Stimulated activated naive CD8-positive, alpha-beta T cell treated with anti-CD3 and anti-CD28 coated beads, Interleukin-15, Interleukin-2, amounts not matched to agents 100 U/mL and 50 U/mL, for 24 hours (primary cell): ENCODE results near the gene ERH.
A peak's percentile ranks its signal among the peaks of the same experiment; 100 is the strongest.
"Not testable (repeated sequence)": the region's sequence is repeated elsewhere in the genome, so short reads cannot be mapped to it uniquely, and the experiment has no call there.

Experiments used
- ATAC-seq: fragments of 150-1000 bp; cut with Tn5 transposase; one replicate; pipeline ENCODE4 v1.10.0; 2021
- DNase-seq: peaks from one replicate; pipeline ENCODE4 v3.0.0; 2021

The ERH gene

DNA sequence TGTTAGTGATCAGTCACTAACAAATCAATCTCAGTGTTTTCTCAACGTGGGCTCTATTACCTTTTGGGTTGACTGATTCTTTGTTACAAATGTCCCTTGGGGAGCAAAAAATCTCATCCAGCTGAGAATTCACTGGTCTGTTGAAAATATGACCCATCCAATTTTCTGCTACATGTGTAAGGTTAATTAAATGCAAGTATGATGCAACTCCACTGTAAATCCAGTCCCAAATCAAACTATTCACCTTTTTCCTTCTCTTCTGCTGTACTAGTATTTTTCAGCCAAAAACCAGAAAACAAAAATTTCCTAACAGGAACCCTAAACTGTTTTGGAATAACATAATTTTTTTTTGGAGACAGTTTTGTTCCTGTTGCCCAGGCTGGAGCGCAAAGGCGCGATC is 2.2 kb downstream of the ERH start:
- DNase-seq (no peak), ATAC-seq (no peak)

DNA sequence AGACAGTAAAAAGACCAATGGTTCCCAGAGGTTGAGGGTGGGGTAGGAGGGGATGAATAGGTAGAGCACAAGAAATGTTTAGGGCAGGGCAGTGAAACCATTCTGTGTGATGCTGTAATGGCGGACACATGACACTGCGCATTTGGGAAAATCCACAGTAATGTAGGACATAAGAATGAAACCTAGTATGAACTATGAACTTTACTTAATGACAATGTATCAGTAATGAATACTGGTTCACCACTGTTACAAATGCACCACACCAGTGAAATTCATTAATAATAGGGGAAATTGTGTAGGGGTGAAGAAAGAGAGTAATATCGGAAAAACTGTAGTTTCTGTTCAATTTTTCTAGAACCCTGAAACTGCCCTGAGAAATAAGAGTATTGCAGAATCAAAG is 5.6 kb downstream of the ERH start:
- DNase-seq, result no peak
- no peak for ATAC-seq

DNA sequence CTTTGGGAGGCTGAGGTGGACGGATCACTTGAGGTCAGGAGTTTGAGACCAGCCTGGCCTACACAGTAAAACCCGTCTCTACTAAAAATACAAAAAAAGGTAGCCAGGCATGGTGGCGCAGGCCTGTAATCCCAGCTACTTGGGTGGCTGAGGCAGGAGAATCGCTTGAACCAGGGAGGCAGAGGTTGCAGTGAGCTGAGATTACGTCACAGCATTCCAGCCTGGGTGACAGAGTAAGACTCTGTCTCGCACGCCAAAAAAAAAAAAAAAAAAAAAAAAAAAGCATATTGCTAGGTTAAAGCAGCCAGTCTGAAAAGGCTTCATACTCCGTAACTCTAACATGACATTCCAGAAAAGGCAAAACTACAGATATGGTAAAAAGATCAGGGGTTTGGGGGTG is 6.7 kb downstream of the ERH start:
- not testable (repeated sequence) for ATAC-seq, DNase-seq

DNA sequence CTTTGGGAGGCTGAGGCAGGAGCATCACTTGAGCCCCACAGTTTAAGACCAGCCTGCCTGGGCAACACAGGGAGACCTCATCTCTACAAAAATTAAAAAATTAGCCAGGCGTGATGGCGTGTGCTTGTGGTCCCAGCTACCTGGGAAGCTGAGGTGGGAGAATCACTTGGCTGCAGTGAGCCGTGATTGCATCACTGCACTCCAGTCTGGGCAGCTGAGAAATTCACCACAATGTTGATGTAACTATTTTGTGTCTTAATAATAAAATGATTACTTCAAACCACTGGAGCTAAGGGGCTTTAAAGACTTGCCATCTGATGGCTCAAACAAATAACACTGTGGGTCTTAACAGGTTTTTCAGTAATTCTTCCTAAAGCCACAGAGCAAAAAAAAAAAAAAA is 10.8 kb downstream of the ERH start:
- no peak for DNase-seq
- no peak for ATAC-seq

DNA sequence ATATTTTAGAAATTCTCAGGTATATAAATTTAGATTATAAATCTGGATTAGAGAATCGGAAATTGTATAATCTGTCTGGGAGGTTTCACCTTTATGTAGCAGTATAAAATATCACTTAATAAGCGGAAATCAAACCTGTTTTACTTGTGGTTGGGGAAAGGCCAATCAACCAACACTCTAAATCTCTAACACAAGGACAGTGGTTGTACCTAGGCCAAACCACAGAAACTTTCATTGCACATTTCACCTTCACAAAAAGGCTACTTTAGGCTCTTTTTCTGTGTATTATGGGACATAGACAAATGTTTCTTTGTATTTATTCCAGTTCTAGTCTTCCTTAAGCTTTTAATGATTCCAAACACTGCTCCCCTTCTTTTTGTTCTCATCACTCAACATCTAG is 19.8 kb downstream of the ERH start:
- ATAC-seq (no peak), DNase-seq (no peak)

DNA sequence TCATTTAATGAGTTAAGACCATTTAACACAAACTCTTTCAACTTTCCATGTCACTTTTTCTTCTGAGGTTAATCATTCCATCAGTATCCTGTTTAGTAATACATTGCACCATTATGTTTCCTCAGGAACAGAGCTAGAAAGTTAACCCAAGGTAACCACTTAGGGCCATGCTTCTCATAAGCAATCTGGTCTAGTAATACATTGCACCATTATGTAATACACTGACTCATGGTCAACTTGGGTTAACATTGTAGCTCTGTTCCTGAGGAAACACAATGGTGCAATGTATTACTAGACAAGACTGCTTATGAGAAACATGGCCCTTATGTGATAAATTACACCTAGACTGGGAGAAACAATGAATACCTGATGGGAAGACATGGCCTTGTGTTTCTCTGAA is 21.7 kb downstream of the ERH start:
- ATAC-seq, result no peak
- no peak for DNase-seq

DNA sequence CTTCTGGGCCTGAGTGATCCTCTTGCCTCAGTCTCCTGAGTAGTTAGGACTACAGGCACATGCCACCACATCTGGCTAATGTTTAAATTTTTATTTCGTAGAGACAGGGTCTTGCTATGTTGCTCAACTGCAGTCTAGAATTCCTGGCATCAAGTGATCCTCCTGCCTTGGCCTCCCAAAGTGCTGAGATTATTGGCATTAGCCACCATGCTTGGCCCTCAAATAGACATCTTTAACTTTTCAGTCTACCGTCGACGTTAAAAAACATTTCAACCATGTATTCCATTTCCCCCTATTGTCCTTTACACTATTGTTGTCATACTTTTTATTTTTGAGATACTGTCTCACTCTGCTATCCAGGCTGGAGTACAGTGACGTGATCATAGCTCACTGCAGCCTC is 22.4 kb downstream of the ERH start:
- DNase-seq (no peak), ATAC-seq (no peak)

DNA sequence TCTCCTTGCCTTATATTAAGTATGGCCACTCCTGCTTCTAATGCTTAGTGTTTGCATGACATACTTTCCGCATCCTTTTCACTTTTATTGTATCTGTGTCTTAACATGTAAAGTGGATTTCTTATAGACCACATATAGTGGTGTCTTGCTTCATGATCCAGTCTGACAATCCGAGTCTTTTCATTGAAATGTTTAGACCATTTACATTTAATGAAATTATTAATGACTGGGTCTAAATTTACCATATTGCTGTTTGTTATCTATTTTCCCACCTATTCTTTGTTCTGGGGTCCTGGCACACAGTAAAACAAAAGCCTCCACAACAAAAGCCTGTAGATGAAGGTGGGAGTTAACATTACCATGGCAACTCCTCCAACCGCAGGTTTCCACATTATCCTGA is 22.9 kb downstream of the ERH start:
- ATAC-seq, result no peak
- no peak for DNase-seq

DNA sequence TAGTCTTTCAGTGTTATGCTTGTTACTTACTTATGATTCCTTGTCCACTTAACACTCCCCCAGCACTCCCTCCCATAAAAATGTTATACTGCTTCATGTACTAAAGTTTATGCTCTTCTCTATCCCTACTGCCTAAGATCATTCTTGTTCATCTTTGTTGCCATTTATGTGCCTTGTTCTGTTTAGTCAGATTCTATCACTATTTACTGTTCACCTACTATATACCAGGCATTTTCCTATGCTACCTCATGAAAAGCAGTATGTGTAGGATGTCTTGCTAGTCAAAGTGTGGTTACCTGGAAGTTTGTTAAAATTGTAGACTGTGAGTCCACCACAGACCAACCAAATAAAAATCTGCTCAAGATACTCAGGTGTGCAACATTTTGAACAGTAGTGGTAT is 23.9 kb downstream of the ERH start:
- ATAC-seq (no peak), DNase-seq (no peak)

DNA sequence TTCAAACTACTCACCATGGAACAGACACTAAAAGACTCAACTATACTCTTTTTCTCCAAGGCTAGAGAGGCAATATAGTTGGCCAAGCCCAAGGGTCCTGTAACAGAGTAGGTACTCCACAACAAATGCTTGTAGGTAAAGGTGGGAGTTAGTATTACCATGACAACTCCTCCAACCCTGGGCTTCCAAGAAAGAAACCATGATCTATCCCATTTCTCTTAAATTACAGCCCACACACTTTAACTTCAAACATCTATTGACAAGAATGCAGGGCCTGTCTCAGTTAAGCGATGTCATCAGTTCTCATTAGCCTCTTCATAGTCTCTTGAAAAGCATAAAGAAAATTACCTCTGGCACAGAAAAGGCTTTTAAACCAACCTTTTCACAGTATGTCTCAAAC is 25.0 kb downstream of the ERH start:
- ATAC-seq, result peak; percentile 52
- no peak for DNase-seq

DNA sequence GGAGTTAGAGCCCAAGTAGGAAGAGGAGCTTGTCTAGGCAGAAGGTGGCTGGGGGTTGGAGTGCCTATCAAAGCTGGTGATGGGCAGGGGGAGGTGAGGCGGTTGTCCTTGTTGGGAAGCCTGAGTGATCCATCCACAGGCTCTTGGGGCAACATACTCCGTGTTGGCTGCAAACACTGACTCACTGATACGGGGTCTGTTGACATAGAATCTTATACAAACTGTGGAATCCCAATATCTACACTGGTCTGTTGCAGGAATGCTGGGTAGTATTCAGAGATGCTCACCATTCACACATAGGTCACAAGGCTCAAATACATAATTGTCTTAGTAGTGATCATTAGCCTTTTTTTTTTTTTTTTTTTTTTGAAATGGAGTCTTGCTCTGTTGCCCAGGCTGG is 26.0 kb downstream of the ERH start:
- DNase-seq (no peak), ATAC-seq (no peak)

DNA sequence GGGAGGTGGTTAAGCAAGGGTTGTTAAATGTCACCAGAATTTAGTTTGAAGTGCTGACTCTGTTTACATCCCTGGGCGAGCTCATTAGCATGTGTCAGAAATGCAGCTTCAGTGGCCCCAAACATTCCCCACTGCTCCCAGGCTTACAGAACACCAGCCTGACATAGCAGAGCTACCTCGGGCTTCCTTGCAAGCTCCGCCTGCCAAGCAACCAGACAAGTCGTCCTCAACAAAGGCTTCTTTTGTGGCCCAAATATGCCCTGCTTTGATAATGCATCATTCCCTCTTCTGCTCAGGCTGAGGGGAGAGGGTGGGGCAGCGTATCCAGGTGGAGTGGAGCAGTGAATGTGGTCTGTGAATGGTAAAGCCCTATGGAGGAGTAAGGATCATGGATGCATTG is 28.0 kb downstream of the ERH start:
- ATAC-seq, result no peak
- no peak for DNase-seq

DNA sequence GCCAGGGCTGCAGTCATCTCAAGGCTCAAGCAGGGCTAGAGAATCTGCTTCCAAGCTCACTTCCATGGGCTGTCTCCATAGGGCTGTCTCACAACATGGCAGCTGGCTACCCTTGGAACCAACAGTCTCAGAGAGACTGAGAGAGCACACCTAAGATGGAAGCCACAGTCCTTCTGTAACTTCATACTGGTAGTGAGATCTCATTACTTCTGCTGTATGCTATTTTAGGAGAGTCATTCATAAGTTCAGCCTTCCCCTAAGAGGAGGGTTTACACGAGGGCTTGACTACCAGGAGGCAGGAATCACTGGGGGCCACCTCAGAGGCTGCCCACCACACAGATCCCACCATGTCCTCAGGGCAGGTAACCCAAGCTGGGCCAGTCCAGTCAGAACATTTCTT is 29.7 kb downstream of the ERH start:
- DNase-seq, result no peak
- peak; percentile 22 for ATAC-seq

DNA sequence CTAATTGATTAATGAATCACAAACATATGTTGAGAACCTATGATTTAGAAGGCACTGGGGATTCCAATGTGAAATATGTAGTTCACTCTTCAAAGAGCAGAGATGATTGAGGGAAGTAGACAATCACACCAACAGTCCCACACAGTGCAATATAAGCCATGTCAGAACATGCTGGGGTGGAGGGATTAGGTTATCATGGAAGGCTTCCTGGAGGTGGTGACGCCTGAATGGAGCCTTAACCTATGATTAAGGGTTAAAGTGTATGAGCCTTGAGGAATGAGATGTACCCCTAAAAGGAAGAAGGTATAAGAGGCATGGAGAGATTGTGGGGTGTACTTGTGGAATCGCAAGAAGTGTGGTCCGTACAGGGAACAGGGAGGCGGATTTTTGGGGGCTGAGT is 31.3 kb downstream of the ERH start:
- ATAC-seq, result no peak
- no peak for DNase-seq

DNA sequence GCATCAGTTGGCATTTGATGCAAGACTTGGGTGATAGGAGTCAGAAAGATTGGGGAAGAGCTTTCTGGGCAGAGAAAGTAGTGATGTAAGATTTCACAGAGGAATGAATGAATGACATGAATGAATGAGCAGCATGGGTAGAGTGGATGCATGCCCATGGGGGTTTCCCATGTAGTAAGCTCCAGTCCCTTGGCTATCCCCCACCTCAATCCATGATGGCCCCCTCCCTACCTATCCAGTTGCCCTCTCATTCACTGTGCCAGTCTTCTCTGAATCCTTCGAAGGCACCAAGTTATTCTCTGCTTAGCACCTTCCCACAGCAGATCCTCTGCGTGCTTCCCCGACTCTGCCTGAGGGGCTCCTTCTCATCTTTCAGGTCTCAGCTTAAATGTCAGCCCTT is 32.0 kb downstream of the ERH start:
- no peak for DNase-seq
- no peak for ATAC-seq

DNA sequence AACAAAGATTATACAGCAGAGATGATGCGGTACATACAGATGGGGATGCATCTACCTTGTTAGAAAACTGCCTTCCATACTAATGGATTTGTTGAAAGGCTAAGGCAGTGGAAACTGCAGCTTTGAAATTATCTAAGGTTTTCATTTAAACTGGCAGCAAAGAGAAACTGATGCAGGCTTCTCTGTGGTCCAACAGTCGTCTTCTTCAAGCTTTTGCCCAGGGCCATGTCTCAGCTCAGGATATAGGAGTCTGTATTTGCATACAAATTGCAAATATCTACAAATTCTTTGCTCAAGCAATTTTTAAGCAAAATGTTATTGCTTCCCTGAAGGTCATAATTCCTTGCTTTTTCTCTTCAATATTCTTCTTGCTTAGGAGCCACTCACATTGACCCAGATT is 33.7 kb downstream of the ERH start:
- DNase-seq, result no peak
- no peak for ATAC-seq

DNA sequence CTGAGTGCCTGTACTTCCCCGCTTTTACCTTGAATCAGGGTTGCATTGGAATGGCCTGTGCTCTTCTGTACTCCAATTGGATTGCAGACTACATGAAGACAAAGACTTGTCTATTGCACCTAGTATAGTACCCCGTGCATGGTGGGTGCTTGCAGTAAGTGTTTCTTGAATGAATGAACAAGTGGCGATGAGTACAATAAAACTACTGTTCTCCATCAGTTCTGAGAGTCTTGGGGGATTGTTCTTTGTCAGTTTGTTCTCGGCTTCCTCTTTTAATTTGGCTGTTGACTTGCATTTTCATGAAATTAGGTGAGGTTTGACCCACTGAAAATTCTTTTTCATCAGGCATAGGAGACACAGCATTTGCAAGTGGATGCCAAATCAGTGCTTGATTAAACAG is 34.1 kb downstream of the ERH start:
- no peak for DNase-seq
- ATAC-seq, result no peak

DNA sequence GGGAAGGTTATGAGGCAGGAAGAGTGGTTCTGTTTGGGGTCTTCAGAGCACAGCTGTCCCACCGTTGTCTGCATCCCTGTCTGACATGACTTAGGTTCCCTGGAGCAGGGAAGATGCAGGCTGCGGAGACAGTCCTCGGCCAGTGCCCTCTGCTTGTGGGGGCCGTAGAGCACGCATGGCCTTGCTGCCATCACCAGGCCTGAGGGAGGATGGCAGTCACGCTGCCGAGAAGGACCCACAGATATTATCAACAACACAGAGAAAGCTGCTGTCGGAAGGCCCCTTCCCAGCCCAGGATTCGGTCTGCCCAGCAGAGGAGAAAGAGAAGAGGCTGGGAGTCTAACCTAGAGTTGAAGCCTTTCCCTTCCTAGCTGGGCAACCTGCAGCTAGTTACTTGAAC is 35.0 kb downstream of the ERH start:
- ATAC-seq (no peak), DNase-seq (no peak)

DNA sequence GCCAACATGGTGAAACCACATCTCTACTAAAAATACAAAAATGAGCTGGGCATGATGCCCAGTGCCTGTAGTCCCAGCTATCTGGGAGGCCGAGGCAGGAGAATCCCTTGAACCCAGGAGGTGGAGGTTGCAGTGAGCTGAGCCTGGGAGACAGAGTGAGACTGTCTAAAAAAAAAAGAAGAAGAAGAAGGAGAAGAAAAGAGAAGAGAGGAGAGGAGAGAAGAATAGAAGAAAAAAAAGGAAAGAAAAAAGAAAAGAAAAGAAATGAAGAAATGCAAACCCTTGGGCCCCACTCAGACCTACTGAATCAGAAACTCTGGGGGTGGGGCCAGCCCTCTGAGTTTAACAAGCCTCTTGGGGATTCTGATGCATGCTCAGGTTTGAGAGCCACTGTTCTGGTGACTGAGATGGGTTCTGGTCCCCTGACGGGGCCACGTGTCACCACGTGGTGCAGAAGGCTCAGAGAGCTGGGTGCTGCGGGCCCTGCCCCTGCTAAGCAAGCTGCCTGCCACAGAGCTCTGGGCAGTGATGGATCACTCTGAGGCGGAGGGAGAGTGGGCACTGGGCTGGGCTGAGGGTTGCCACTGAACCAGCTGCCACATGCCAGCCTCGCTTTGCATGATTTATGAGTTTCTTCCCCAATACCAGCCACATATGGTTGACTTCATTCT is 37.5 kb downstream of the ERH start:
- ATAC-seq, result no peak

DNA sequence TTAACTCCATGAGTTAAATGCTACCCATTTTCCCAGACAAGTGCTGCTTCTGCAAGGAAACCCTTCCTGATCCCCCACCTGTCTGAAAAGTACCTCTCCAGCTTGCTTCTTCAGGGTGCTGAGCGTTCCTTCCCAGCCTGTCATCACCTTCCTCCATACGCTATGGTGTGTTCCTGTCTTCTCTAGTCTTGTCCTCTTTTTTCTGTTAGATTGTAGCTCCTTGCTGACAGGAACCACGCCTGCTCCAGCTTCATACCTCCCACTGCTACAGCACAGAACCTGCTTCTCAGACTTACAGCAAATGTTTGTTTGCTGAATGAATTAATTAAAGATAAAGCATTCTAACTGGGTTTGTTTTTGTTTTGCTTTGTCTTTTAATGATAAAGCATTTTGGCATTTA is 39.1 kb downstream of the ERH start:
- no peak for ATAC-seq
- no peak for DNase-seq

More for the DNA sequence above, 37.5 kb downstream of the ERH start:
- DNase-seq, result no peak

DNA sequence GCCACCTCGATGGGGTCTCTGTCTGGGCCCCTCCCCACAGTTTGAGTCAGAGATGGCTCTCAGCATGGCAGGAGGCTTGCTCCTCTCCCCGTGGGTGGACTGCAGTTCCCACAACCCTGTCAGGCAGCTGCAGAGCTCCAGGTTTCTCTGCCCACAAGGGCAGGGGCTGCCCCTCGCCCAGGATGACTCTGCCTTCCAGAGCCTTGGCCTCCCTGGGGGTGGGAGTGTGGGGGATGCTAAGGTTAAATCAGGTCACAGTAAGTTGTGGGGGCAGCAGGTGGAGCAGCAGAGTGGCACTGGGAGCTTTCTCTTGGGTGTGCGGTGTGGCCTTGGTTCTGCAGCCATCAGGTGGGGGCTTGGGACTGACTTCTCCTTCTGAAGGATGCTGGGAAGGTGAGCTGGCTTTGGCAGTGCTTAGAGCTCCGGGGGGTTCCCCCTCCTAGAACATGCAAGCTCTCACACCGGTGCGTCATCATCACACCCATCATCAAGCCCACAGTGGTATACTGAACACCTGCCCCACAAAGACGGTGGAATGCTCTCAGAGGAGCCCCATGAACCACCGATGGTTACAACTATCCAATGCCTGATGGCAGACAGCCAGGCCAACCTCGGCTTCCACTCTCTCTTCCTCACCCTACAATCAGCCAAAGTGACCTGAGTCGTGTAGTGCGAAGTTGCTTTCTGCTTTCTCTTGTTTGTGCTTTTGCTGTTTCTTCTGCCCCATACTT is 39.7 kb downstream of the ERH start:
- peak; percentile 90 for ATAC-seq

DNA sequence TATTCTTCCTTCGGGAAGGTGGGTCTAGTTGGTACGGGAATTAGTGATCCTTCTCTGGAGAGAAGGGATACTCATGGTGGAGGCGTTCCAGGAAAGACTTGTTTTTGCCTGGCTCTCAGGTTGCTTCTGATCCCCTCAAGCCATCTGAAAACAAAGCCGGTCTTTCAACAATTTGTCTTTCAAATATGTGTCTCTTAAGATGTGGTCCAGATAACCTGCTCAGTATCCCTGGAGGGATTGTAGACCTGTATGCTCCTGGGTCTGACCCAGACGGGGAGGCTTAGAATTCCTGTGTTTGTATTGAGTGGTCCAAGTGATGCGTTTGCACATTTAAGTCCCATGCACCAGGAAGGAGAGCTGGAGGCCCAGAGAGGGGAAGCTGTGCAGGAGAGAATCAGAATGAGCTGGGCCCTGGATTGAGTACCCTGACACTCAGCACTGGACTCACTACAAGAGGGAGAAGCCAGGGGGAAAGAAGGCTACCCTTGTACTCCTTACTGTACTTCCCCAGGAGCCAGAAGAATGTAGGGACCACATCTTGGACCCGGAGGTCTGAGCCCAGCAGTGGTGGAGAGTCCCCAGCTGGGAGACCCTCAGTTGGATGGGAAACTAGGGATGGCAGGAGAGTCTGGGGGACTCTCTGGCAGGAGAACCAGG is 40.4 kb downstream of the ERH start:
- ATAC-seq, result no peak

More for the DNA sequence above, 39.7 kb downstream of the ERH start:
- DNase-seq, result peak; percentile 67

DNA sequence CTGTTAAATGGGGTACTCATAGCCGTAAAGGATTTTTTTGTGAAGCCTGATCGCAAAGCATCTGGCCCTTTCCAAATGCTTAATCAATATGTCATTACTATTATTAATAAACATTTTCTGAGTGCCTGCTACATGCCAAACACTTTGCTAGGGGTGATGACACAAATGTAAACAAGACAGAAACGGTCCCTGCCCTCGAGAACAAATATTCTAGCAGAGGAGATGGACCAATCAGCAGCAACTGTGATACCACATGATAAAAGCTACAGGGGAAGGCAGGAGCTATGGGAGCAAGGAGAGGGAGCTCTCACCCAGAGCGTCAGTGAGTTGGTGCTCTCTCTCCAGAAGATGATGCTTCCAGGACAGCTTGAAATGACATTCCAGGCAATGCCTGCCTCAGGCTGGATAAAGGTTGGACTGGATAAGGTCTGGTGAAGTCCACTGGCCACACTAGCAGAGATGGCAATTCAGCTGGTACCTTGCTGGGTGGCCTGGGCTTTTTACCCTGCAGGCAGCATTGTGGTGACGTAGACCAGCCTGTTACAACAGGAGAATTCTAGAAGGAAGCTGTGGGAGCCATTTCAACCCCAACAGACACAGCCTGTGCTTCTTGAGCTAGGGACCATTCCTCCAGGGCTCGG is 41.1 kb downstream of the ERH start:
- DNase-seq, result no peak
- no peak for ATAC-seq

More for the DNA sequence above, 40.4 kb downstream of the ERH start:
- no peak for DNase-seq
